OCI-LY1 (cell line): ENCODE results near the gene DEAF1.

Source experiments
- EZH2 ChIP-seq: fragments of 200-600 bp; sonication (generic), shearing (Covaris generic); IDR thresholded peaks from 2 replicates; pipeline ENCODE4 v1.8.0; 2017; ENCODE audit warnings: borderline replicate concordance, mixed run types, mild to moderate bottlenecking, antibody characterized with exemption, low read length, moderate library complexity, mixed read lengths
- TF ChIP-seq, protein P1 (sequence below): fragments of 200-600 bp; sonication (generic), shearing (Covaris generic); IDR thresholded peaks from 2 replicates; pipeline ENCODE4 v1.5.1; 2017; ENCODE audit warnings: mild to moderate bottlenecking, antibody characterized with exemption, low read length, moderate library complexity, mixed read lengths

DNA sequence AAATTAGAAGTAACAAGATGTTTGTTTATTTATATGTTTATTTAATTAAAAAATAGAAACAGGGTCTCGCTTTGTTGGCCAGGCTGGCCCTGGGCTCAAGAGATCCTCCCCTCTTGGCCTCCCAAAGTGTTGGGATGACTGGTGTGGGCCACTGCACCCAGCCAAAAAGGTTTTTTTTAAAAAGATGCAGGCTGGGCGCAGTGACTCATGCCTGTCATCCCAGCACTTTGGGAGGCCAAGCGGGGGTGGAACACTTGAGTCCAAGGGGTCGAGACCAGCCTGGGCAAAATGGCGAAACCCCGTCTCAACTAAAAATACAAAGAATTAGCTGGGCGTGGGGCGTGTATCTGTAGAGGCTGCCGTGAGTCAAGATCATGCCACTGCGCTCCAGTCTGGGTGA lies 44.5 kb downstream of the DEAF1 start:
- TF ChIP-seq, protein P1, sequence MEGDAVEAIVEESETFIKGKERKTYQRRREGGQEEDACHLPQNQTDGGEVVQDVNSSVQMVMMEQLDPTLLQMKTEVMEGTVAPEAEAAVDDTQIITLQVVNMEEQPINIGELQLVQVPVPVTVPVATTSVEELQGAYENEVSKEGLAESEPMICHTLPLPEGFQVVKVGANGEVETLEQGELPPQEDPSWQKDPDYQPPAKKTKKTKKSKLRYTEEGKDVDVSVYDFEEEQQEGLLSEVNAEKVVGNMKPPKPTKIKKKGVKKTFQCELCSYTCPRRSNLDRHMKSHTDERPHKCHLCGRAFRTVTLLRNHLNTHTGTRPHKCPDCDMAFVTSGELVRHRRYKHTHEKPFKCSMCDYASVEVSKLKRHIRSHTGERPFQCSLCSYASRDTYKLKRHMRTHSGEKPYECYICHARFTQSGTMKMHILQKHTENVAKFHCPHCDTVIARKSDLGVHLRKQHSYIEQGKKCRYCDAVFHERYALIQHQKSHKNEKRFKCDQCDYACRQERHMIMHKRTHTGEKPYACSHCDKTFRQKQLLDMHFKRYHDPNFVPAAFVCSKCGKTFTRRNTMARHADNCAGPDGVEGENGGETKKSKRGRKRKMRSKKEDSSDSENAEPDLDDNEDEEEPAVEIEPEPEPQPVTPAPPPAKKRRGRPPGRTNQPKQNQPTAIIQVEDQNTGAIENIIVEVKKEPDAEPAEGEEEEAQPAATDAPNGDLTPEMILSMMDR, result no peak
- TF ChIP-seq EZH2, result no peak
